HepG2 (cell line): ENCODE data around the gene CST3. TPM values are rescaled to one million over a fixed set of nuclear protein-coding genes. Genes with fewer than 3 reads are reported as not detected.

Source experiments
- ELF1 ChIP-seq: sonication (generic); formaldehyde crosslinking; IDR thresholded peaks from 2 replicates; pipeline ENCODE4 v1.4.0; 2020; ENCODE audit warnings: missing genetic modification reagents
- HCFC1 ChIP-seq: fragments of 150-350 bp; IDR thresholded peaks from 2 replicates; pipeline ENCODE4 v1.6.1; 2014; ENCODE audit warnings: low read depth, low read length
- ISL2 ChIP-seq: sonication (generic); formaldehyde crosslinking; IDR thresholded peaks from 2 replicates; pipeline ENCODE4 v1.5.0; 2020; ENCODE audit warnings: missing genetic modification reagents
- KMT2B ChIP-seq: IDR thresholded peaks from 2 replicates; pipeline ENCODE4 v1.6.1; 2016; ENCODE audit warnings: missing genetic modification reagents, missing compliant biosample characterization
- NCOA1 ChIP-seq: sonication (generic); formaldehyde crosslinking; IDR thresholded peaks from 2 replicates; pipeline ENCODE4 v1.9.0; 2021; ENCODE audit warnings: missing genetic modification reagents
- PHF21A ChIP-seq: sonication (generic); formaldehyde crosslinking; IDR thresholded peaks from 2 replicates; pipeline ENCODE4 v1.5.0; 2020; ENCODE audit warnings: mild to moderate bottlenecking, missing genetic modification reagents
- PRMT3 ChIP-seq: sonication (generic); formaldehyde crosslinking; IDR thresholded peaks from 2 replicates; pipeline ENCODE4 v1.8.1; 2022; ENCODE audit warnings: low read depth, mild to moderate bottlenecking, moderate library complexity, missing genetic modification reagents, borderline replicate concordance
- SRSF1 ChIP-seq: fragments of 200-400 bp; formaldehyde crosslinking; optimal IDR thresholded peaks from 2 replicates; pipeline ENCODE3; 2017; ENCODE audit warnings: mild to moderate bottlenecking, low read depth, low read length, moderate library complexity
- TCF7L2 ChIP-seq: IDR thresholded peaks from 2 replicates; pipeline ENCODE4 v1.6.1; 2011; ENCODE audit warnings: mild to moderate bottlenecking, low read depth, low read length, moderate library complexity
- THAP8 ChIP-seq: sonication (generic); formaldehyde crosslinking; IDR thresholded peaks from 2 replicates; pipeline ENCODE4 v1.5.1; 2020; ENCODE audit warnings: missing genetic modification reagents, mild to moderate bottlenecking, borderline replicate concordance
- ZBTB7A ChIP-seq: sonication (generic); formaldehyde crosslinking; IDR thresholded peaks from 2 replicates; pipeline ENCODE4 v1.8.0; 2022; ENCODE audit warnings: mild to moderate bottlenecking, missing genetic modification reagents
- ZKSCAN5 ChIP-seq: sonication (generic); formaldehyde crosslinking; IDR thresholded peaks from 2 replicates; pipeline ENCODE4 v1.5.1; 2020; ENCODE audit warnings: mild to moderate bottlenecking, missing genetic modification reagents
- ZNF124 ChIP-seq: sonication (generic); formaldehyde crosslinking; IDR thresholded peaks from 2 replicates; pipeline ENCODE4 v1.4.0; 2020; ENCODE audit warnings: missing genetic modification reagents
- ZNF354B ChIP-seq: sonication (generic); formaldehyde crosslinking; IDR thresholded peaks from 2 replicates; pipeline ENCODE4 v1.8.0; 2022; ENCODE audit warnings: mild to moderate bottlenecking, missing genetic modification reagents
- ZNF710 ChIP-seq: sonication (generic); formaldehyde crosslinking; IDR thresholded peaks from 2 replicates; pipeline ENCODE4 v1.5.0; 2020; ENCODE audit warnings: mild to moderate bottlenecking, missing genetic modification reagents, borderline replicate concordance
- ZNF768 ChIP-seq: sonication (generic); formaldehyde crosslinking; IDR thresholded peaks from 2 replicates; pipeline ENCODE4 v1.4.0; 2020; ENCODE audit warnings: missing genetic modification reagents
- ZNF775 ChIP-seq: sonication (generic); formaldehyde crosslinking; IDR thresholded peaks from 2 replicates; pipeline ENCODE4 v1.4.0; 2020; ENCODE audit warnings: missing genetic modification reagents, mild to moderate bottlenecking, moderate library complexity, borderline replicate concordance
- ZSCAN22 ChIP-seq: sonication (generic); formaldehyde crosslinking; IDR thresholded peaks from 2 replicates; pipeline ENCODE4 v1.4.0; 2020; ENCODE audit warnings: mild to moderate bottlenecking, missing genetic modification reagents
- ZZZ3 ChIP-seq: sonication (generic); formaldehyde crosslinking; IDR thresholded peaks from 2 replicates; pipeline ENCODE4 v1.4.0; 2020; ENCODE audit warnings: missing genetic modification reagents, mild to moderate bottlenecking, borderline replicate concordance
- polyA plus RNA-seq, 8 experiments: library from polyadenylated mRNA; depleted of rRNA in 3 of 8; stranded (reverse) in 7 of 8; unstranded in 1 of 8; fragments of >200 nt; fragmentation: Illumina TruSeq in 4 of 8; extraction: Trizol in 4 of 8; gene quantifications; 2 replicates each; pipeline versions ENCODE4 v1.2.1 to v1.2.3, GENCODE V29; 2011 to 2016; ENCODE audit warnings: low read depth in 4 of 8, missing spikeins in 1 of 8, mixed read lengths in 1 of 8; ENCODE audit not compliant: insufficient read depth in 1 of 8
- total RNA-seq, 5 experiments: library from RNA; depleted of rRNA; stranded (reverse); fragments of >200 nt; fragmentation: Illumina TruSeq; extraction: Trizol; gene quantifications; 2 replicates each; pipeline ENCODE4 v1.2.3, GENCODE V29; 2016; ENCODE audit warnings: low read depth in 1 of 5
- TF ChIP-seq, protein P1 (sequence below): sonication (generic); formaldehyde crosslinking; IDR thresholded peaks from 2 replicates; pipeline ENCODE4 v1.4.0; 2020; ENCODE audit warnings: missing genetic modification reagents
- TF ChIP-seq, protein P2 (sequence below): sonication (generic); formaldehyde crosslinking; conservative IDR thresholded peaks from 2 replicates; pipeline ENCODE4 v1.5.0; 2020; ENCODE audit warnings: missing genetic modification reagents

Gene CST3
- total and polyA plus RNA-seq, 2 of the 13 experiments (the other 11 are each of a cell fraction or from before 2014, with no cell fraction given) = 690 to 1,005 TPM

- TF ChIP-seq, protein P1, sequence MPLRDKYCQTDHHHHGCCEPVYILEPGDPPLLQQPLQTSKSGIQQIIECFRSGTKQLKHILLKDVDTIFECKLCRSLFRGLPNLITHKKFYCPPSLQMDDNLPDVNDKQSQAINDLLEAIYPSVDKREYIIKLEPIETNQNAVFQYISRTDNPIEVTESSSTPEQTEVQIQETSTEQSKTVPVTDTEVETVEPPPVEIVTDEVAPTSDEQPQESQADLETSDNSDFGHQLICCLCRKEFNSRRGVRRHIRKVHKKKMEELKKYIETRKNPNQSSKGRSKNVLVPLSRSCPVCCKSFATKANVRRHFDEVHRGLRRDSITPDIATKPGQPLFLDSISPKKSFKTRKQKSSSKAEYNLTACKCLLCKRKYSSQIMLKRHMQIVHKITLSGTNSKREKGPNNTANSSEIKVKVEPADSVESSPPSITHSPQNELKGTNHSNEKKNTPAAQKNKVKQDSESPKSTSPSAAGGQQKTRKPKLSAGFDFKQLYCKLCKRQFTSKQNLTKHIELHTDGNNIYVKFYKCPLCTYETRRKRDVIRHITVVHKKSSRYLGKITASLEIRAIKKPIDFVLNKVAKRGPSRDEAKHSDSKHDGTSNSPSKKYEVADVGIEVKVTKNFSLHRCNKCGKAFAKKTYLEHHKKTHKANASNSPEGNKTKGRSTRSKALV (CRISPR knock-in tag) = no peak
- TF ChIP-seq ZNF775 (no peak), PRMT3 (CRISPR knock-in tag) (no peak), HCFC1 (no peak), ZNF124 (CRISPR knock-in tag) (peak; percentile 18; the same call in 1 of the 2 replicates), ZKSCAN5 (CRISPR knock-in tag) (no peak), NCOA1 (CRISPR knock-in tag) (no peak), TCF7L2 (no peak), ZNF710 (CRISPR knock-in tag) (peak; percentile 82), ISL2 (peak; percentile 41; the same call in 1 of the 2 replicates), SRSF1 (no peak), ZNF768 (CRISPR knock-in tag) (peak; percentile 60), KMT2B (CRISPR knock-in tag) (peak; percentile 56; the same call in 1 of the 2 replicates), ZBTB7A (CRISPR knock-in tag) (no peak), ZSCAN22 (CRISPR knock-in tag) (no peak), ZZZ3 (CRISPR knock-in tag) (no peak; the same call in 1 of the 2 replicates), PHF21A (CRISPR knock-in tag) (peak; percentile 54; the same call in 1 of the 2 replicates), ZNF354B (CRISPR knock-in tag) (no peak), THAP8 (CRISPR knock-in tag) (no peak), ELF1 (CRISPR knock-in tag) (peak; percentile 70)
- TF ChIP-seq, protein P2, sequence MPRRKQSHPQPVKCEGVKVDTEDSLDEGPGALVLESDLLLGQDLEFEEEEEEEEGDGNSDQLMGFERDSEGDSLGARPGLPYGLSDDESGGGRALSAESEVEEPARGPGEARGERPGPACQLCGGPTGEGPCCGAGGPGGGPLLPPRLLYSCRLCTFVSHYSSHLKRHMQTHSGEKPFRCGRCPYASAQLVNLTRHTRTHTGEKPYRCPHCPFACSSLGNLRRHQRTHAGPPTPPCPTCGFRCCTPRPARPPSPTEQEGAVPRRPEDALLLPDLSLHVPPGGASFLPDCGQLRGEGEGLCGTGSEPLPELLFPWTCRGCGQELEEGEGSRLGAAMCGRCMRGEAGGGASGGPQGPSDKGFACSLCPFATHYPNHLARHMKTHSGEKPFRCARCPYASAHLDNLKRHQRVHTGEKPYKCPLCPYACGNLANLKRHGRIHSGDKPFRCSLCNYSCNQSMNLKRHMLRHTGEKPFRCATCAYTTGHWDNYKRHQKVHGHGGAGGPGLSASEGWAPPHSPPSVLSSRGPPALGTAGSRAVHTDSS (CRISPR knock-in tag) = no peak
These were observed 3.2 kb upstream of the CST3 start (continued) for GRCh38 chr20:23640671-23641667.
